H1 (cell line): ENCODE results near the gene MSANTD3. TPM values are rescaled to one million over a fixed set of nuclear protein-coding genes. Genes with fewer than 3 reads are reported as not detected.

ENCODE experiments used
- ASH2L ChIP-seq: fragments of 200-600, 300-600 bp; sonication (generic); IDR thresholded peaks from one replicate; pipeline ENCODE4 v1.7.1; 2017; ENCODE audit warnings: low read length
- EZH2 ChIP-seq: fragments of 200-600 bp; sonication (generic); IDR thresholded peaks from 2 replicates; pipeline ENCODE4 v1.7.1; 2012; ENCODE audit warnings: low read depth, mild to moderate bottlenecking, moderate library complexity, low read length, inconsistent platforms; ENCODE audit not compliant: severe bottlenecking
- KDM4A ChIP-seq: IDR thresholded peaks from one replicate; pipeline ENCODE4 v1.7.1; 2012; ENCODE audit warnings: low read depth, mild to moderate bottlenecking, moderate library complexity, low read length, inconsistent platforms; ENCODE audit not compliant: severe bottlenecking
- RFX5 ChIP-seq: IDR thresholded peaks from 2 replicates; pipeline ENCODE4 v1.6.1; 2011; ENCODE audit warnings: low read depth, low read length, improper control_type of control experiment, borderline replicate concordance
- SP1 ChIP-seq: IDR thresholded peaks from 2 replicates; pipeline ENCODE4 v1.6.1; 2011; ENCODE audit warnings: low read depth, low read length
- TAF1 ChIP-seq: IDR thresholded peaks from 2 replicates; pipeline ENCODE4 v1.6.1; 2011; ENCODE audit warnings: mild to moderate bottlenecking, low read depth, low read length
- TBP ChIP-seq: IDR thresholded peaks from 2 replicates; pipeline ENCODE4 v1.6.1; 2011; ENCODE audit warnings: low read depth, low read length, improper control_type of control experiment
- ZNF274 ChIP-seq: IDR thresholded peaks from 2 replicates; pipeline ENCODE4 v1.7.0; 2012; ENCODE audit warnings: low read length, borderline replicate concordance; ENCODE audit errors: extremely low read depth
- polyA plus RNA-seq, 7 experiments: library from polyadenylated mRNA; depleted of rRNA in 3 of 7; stranded (reverse) in 5 of 7; unstranded in 2 of 7; fragments of >200 nt in 5 of 7; fragments of 200-250 nt in 2 of 7; gene quantifications; 1 replicate in 5 of 7; 2 replicates in 1 of 7; 4 replicates in 1 of 7; pipeline versions ENCODE4 v1.2.1 to v1.2.3, GENCODE V29; 2011 to 2013; ENCODE audit warnings: missing spikeins in 2 of 7, mixed read lengths in 2 of 7
- total RNA-seq: library from RNA; stranded (reverse); fragmentation: NEBNext Ultra II Directional; extraction: Animal tissue kit (Norgen Biotek cat#: 25700); gene quantifications from 2 replicates; pipeline ENCODE4 v1.2.1, GENCODE V29; 2021
- TF ChIP-seq, protein P1 (sequence below): fragments of 300-600 bp; sonication (generic); IDR thresholded peaks from 2 replicates; pipeline ENCODE4 v1.7.1; 2012; ENCODE audit warnings: low read length, moderate library complexity, mild to moderate bottlenecking, inconsistent platforms; ENCODE audit not compliant: insufficient replicate concordance
- TF ChIP-seq, protein P2 (sequence below): IDR thresholded peaks from 2 replicates; pipeline ENCODE4 v1.6.1; 2012; ENCODE audit warnings: inconsistent platforms
- TF ChIP-seq, protein P3 (sequence below): IDR thresholded peaks from 2 replicates; pipeline ENCODE4 v1.6.1; 2011; ENCODE audit warnings: low read depth, mild to moderate bottlenecking, low read length; ENCODE audit not compliant: insufficient read depth

The MSANTD3 gene
- total and polyA plus RNA-seq, 2 of the 8 experiments (the other 6 are each of a cell fraction or from before 2014, with no cell fraction given), result 12.0 to 41.3 TPM

DNA sequence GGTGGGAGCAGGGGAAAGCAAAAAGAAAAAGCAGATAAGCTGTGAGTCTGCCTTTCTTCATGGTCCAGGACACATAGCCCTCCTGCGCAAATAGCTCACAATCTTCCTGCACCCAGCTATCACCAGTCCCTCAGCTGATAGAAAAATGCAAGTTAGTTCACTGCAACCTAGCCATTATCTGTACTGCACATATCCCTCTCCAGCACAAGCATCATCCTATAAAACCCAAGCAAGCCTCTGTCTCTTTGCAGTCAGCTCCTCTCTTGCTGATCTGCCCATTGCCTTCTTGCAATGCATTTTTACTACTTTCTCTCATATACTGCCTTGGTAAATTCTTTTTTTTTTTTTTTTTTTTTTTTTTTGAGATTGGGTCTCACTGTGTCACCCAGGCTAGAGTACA is 20.0 kb upstream of the MSANTD3 start (continued):
- TF ChIP-seq, protein P1, sequence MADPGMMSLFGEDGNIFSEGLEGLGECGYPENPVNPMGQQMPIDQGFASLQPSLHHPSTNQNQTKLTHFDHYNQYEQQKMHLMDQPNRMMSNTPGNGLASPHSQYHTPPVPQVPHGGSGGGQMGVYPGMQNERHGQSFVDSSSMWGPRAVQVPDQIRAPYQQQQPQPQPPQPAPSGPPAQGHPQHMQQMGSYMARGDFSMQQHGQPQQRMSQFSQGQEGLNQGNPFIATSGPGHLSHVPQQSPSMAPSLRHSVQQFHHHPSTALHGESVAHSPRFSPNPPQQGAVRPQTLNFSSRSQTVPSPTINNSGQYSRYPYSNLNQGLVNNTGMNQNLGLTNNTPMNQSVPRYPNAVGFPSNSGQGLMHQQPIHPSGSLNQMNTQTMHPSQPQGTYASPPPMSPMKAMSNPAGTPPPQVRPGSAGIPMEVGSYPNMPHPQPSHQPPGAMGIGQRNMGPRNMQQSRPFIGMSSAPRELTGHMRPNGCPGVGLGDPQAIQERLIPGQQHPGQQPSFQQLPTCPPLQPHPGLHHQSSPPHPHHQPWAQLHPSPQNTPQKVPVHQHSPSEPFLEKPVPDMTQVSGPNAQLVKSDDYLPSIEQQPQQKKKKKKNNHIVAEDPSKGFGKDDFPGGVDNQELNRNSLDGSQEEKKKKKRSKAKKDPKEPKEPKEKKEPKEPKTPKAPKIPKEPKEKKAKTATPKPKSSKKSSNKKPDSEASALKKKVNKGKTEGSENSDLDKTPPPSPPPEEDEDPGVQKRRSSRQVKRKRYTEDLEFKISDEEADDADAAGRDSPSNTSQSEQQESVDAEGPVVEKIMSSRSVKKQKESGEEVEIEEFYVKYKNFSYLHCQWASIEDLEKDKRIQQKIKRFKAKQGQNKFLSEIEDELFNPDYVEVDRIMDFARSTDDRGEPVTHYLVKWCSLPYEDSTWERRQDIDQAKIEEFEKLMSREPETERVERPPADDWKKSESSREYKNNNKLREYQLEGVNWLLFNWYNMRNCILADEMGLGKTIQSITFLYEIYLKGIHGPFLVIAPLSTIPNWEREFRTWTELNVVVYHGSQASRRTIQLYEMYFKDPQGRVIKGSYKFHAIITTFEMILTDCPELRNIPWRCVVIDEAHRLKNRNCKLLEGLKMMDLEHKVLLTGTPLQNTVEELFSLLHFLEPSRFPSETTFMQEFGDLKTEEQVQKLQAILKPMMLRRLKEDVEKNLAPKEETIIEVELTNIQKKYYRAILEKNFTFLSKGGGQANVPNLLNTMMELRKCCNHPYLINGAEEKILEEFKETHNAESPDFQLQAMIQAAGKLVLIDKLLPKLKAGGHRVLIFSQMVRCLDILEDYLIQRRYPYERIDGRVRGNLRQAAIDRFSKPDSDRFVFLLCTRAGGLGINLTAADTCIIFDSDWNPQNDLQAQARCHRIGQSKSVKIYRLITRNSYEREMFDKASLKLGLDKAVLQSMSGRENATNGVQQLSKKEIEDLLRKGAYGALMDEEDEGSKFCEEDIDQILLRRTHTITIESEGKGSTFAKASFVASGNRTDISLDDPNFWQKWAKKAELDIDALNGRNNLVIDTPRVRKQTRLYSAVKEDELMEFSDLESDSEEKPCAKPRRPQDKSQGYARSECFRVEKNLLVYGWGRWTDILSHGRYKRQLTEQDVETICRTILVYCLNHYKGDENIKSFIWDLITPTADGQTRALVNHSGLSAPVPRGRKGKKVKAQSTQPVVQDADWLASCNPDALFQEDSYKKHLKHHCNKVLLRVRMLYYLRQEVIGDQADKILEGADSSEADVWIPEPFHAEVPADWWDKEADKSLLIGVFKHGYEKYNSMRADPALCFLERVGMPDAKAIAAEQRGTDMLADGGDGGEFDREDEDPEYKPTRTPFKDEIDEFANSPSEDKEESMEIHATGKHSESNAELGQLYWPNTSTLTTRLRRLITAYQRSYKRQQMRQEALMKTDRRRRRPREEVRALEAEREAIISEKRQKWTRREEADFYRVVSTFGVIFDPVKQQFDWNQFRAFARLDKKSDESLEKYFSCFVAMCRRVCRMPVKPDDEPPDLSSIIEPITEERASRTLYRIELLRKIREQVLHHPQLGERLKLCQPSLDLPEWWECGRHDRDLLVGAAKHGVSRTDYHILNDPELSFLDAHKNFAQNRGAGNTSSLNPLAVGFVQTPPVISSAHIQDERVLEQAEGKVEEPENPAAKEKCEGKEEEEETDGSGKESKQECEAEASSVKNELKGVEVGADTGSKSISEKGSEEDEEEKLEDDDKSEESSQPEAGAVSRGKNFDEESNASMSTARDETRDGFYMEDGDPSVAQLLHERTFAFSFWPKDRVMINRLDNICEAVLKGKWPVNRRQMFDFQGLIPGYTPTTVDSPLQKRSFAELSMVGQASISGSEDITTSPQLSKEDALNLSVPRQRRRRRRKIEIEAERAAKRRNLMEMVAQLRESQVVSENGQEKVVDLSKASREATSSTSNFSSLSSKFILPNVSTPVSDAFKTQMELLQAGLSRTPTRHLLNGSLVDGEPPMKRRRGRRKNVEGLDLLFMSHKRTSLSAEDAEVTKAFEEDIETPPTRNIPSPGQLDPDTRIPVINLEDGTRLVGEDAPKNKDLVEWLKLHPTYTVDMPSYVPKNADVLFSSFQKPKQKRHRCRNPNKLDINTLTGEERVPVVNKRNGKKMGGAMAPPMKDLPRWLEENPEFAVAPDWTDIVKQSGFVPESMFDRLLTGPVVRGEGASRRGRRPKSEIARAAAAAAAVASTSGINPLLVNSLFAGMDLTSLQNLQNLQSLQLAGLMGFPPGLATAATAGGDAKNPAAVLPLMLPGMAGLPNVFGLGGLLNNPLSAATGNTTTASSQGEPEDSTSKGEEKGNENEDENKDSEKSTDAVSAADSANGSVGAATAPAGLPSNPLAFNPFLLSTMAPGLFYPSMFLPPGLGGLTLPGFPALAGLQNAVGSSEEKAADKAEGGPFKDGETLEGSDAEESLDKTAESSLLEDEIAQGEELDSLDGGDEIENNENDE, result no peak
- TF ChIP-seq TBP (no peak), EZH2 (no peak), ASH2L (no peak), RFX5 (no peak), TAF1 (no peak), SP1 (no peak), KDM4A (no peak), ZNF274 (no peak)
- TF ChIP-seq, protein P2, sequence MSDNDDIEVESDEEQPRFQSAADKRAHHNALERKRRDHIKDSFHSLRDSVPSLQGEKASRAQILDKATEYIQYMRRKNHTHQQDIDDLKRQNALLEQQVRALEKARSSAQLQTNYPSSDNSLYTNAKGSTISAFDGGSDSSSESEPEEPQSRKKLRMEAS, result no peak
- TF ChIP-seq, protein P3, sequence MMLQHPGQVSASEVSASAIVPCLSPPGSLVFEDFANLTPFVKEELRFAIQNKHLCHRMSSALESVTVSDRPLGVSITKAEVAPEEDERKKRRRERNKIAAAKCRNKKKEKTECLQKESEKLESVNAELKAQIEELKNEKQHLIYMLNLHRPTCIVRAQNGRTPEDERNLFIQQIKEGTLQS, result no peak
